Activated T-cell treated with anti-CD3 and anti-CD28 coated beads, Interleukin-2, amount 50 U/mL, for 72 hours (primary cell): ENCODE measurements around the gene DACH2. TPM values are rescaled to one million over a fixed set of nuclear protein-coding genes. Genes with fewer than 3 reads are reported as not detected.
A peak's percentile ranks its signal among the peaks of the same experiment; 100 is the strongest.

Experiments
- ATAC-seq, 2 donors: fragments of 150-1000 bp; cut with Tn5 transposase; replicated peaks in 1 of 2; 2 replicates each; pipeline ENCODE4 v1.10.0; 2021; ENCODE audit warnings: moderate library complexity in 2 of 2, mild to moderate bottlenecking in 1 of 2
- DNase-seq, 2 donors: peaks; one replicate each; pipeline ENCODE4 v3.0.0; 2021 to 2022; ENCODE audit warnings: mixed read lengths in 1 of 2
- H3K27ac Mint-ChIP-seq: one replicate; pipeline ENCODE4 v1.8.0; 2022; ENCODE audit warnings: mild to moderate bottlenecking, moderate library complexity, mixed read lengths
- H3K27me3 Mint-ChIP-seq: one replicate; pipeline ENCODE4 v1.8.0; 2022; ENCODE audit warnings: low read depth, mixed read lengths
- H3K36me3 Mint-ChIP-seq, 2 donors: one replicate each; pipeline ENCODE4 v1.8.0; 2022; ENCODE audit warnings: mixed read lengths in 2 of 2, mild to moderate bottlenecking in 1 of 2; ENCODE audit not compliant: insufficient read depth in 2 of 2
- H3K4me1 Mint-ChIP-seq: one replicate; pipeline ENCODE4 v1.8.0; 2022; ENCODE audit warnings: low read depth, mixed read lengths
- H3K4me3 Mint-ChIP-seq, 2 donors: one replicate each; pipeline ENCODE4 v1.8.0; 2022; ENCODE audit warnings: mild to moderate bottlenecking in 2 of 2, mixed read lengths in 2 of 2, moderate library complexity in 2 of 2
- H3K9me3 Mint-ChIP-seq, 2 donors: one replicate each; pipeline ENCODE4 v1.8.0; 2022; ENCODE audit warnings: mixed read lengths in 2 of 2
- total RNA-seq, 2 donors: library from RNA; stranded (reverse); gene quantifications; one replicate each; pipeline ENCODE4 v1.2.3, GENCODE V29; 2022

The DACH2 gene
- total RNA-seq, 2 donors from 2014 or later, result 0.05 TPM; not detected in 1

DNA sequence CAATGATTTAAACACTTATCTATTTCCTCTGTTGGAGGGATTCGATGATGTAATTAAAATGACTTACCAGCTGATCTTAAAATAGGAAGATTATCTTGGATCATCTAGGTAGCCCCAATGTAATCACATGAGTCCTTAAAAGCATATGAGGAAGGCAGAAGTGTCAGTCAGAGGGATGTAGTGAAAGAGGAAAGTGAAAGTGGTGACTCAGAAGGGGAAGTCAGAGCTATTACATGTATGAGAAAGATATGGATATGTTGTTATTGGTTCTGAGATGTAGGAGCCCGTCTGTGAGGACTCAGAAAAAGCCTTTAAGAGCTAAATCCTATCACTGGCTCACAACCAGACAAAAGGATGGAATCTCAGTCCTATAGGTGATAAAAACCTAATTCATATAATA lies 456.4 kb downstream of the DACH2 start:
- H3K4me1 Mint-ChIP-seq, result no peaks in the 10 kb centered on the region
- H3K36me3 Mint-ChIP-seq, result no peaks in the 10 kb centered on the region
- no peak overlapping the region for H3K27ac Mint-ChIP-seq
- DNase-seq (no peak), ATAC-seq (peak in 1 of 2 donors; percentile 54)
- H3K27me3 Mint-ChIP-seq, result peaks cover 12% of the 10 kb centered on the region
- no peak overlapping the region for H3K4me3 Mint-ChIP-seq
- peaks cover 2 to 5% of the 10 kb centered on the region in 2 donors for H3K9me3 Mint-ChIP-seq

DNA sequence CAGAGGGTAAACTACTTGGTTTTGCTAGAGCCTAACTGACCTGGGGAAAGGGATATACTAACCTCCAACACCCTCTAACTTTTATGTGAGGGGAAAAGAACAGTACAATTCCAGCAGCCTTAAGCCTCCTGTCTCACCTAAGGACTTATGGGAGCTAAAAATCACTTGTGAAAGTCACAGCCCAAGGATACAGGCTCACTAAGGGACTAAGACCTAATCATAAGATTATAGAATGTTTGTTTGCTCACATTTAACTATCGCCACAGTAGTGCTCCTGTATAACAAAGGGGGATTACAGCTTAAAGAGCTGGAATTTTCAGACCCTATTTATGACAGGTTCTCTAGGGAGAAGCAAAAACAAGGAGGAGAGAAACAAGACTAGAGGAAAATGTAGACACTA lies 548.7 kb downstream of the DACH2 start:
- Mint-ChIP-seq H3K36me3 (no peaks in the 10 kb centered on the region), H3K4me3 (no peak overlapping the region), H3K4me1 (no peaks in the 10 kb centered on the region), H3K27ac (no peak overlapping the region), H3K27me3 (peaks cover 9% of the 10 kb centered on the region), H3K9me3 (peaks cover 1 to 3% of the 10 kb centered on the region in 2 donors)
- ATAC-seq, result no peak
- no peak for DNase-seq

DNA sequence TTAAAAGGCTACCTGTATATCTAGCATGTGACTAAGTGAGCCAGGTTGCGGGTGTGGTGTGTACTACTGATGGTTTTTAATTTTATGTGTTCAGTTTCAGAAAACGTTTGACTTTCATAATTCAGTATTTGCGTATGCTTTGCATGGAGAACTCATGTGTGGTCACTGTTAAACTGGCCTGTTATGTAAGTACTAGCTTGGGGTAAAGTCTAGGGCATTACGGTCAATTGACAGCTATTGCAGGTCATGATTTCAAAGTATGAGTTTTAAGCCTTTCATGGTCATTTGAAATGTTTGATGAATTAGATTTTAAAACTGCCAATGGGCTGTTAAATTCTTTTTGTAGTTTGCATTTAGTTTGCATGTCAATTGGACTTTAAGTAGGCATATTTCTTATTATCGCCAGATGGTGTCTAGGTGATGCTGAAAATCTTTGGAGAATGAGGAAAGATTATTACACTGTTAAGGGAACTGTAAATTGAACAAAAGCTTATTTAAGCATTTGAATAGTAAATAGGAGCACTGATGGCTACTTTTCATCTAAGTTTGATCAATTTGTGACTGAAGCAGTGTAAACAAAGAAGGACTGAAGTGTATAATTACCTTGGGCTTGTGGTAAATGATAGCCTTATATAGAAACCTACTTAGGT lies 563.4 kb downstream of the DACH2 start:
- ATAC-seq (no peak), DNase-seq (no peak)
- Mint-ChIP-seq H3K36me3 (no peaks in the 10 kb centered on the region), H3K9me3 (peaks cover 0 to 2% of the 10 kb centered on the region in 2 donors), H3K27me3 (no peaks in the 10 kb centered on the region), H3K4me1 (no peaks in the 10 kb centered on the region), H3K4me3 (no peak overlapping the region), H3K27ac (no peak overlapping the region)

DNA sequence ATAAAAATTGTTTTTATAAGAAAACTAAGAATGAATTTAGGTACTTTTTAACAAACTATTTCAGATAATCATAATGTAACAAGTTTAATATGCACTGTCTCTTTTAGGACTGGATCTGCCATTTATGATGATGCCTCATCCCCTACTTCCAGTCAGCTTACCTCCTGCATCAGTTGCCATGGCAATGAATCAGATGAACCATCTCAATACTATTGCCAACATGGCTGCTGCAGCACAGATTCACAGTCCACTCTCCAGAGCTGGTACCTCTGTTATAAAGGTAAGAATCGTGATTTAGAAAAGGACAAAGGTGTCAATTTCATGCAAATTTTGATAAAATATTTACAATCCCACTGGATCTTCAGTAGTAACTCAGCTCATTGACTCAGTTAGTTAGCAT lies 566.2 kb downstream of the DACH2 start:
- Mint-ChIP-seq H3K36me3 (no peaks in the 10 kb centered on the region), H3K4me3 (no peak overlapping the region), H3K27ac (no peak overlapping the region)

DNA sequence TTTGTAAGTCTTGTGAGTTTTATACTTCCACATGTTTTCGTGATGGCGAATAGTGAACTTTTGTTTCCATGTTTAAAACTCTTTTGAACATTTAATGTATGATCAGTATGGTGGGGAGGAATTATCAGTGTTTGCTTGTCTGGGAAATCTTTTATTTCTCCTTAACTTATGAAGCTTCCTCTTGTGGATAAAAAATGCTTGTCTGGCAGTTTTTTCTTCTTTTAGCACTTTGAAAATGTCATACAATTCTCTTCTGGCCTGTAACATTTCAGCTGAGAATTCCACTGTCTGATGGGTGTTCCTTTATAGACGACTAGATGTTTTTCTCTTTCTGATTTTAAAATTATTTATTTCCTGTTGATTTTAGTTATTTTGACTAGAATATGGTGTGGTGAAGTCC lies 576.0 kb downstream of the DACH2 start:
- H3K27me3 Mint-ChIP-seq, result peaks cover 14% of the 10 kb centered on the region
- no peaks in the 10 kb centered on the region for H3K9me3 Mint-ChIP-seq
- no peak for ATAC-seq
- DNase-seq, result no peak
- H3K36me3 Mint-ChIP-seq, result no peaks in the 10 kb centered on the region
- no peaks in the 10 kb centered on the region for H3K4me1 Mint-ChIP-seq
- H3K27ac Mint-ChIP-seq, result no peak overlapping the region
- H3K4me3 Mint-ChIP-seq, result no peak overlapping the region

More for the DNA sequence above, 566.2 kb downstream of the DACH2 start:
- peaks cover 0 to 2% of the 10 kb centered on the region in 2 donors for H3K9me3 Mint-ChIP-seq
- no peak for DNase-seq
- H3K4me1 Mint-ChIP-seq, result no peaks in the 10 kb centered on the region
- no peaks in the 10 kb centered on the region for H3K27me3 Mint-ChIP-seq
- no peak for ATAC-seq

DNA sequence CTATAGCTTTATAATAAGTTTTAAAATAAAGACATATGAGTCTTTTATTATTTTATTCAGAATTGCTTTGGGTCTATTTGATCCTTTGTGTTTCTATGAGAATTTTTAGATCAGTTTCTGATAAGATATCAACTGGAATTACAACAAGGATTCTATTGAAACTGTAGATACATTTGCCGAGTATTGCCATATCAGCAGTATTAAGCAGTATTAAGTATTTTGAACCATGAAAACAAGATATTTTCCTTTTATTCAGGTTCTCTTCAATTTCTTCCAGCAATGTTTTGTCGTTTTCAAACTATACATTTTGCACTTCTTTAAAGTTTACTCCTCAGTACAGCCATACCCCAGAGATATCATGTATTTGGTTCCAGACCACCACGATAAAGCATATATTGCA lies 598.8 kb downstream of the DACH2 start:
- H3K9me3 Mint-ChIP-seq, result peaks cover 0 to 2% of the 10 kb centered on the region in 2 donors
- no peaks in the 10 kb centered on the region for H3K36me3 Mint-ChIP-seq
- no peak overlapping the region for H3K4me3 Mint-ChIP-seq
- ATAC-seq, result no peak
- H3K4me1 Mint-ChIP-seq, result no peaks in the 10 kb centered on the region
- no peak for DNase-seq
- no peaks in the 10 kb centered on the region for H3K27me3 Mint-ChIP-seq
- no peak overlapping the region for H3K27ac Mint-ChIP-seq

DNA sequence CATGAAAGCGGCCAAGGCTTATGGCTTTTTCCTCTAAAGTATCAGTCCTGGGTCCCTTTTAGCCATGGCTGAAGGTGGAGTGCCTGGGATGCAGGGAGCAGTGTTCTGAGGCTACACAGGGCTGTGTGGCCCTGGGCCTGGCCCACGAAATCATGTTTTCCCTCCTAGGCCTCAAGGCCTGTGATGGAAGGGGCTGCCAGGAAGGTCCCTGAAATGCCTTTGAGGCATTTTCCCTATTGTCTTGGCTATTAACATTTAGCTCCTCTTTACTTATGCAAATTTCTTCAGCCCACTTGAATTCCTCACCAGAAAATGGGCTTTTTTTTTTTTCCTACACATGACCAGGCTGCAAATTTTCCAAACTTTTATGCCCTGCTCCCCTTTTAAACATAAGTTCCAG lies 657.0 kb downstream of the DACH2 start:
- ATAC-seq (no peak), DNase-seq (no peak)
- Mint-ChIP-seq H3K4me1 (no peaks in the 10 kb centered on the region), H3K27ac (no peak overlapping the region), H3K4me3 (no peak overlapping the region), H3K9me3 (peaks cover 1 to 4% of the 10 kb centered on the region in 2 donors), H3K27me3 (no peaks in the 10 kb centered on the region), H3K36me3 (peaks cover 0 to 2% of the 10 kb centered on the region in 2 donors)

DNA sequence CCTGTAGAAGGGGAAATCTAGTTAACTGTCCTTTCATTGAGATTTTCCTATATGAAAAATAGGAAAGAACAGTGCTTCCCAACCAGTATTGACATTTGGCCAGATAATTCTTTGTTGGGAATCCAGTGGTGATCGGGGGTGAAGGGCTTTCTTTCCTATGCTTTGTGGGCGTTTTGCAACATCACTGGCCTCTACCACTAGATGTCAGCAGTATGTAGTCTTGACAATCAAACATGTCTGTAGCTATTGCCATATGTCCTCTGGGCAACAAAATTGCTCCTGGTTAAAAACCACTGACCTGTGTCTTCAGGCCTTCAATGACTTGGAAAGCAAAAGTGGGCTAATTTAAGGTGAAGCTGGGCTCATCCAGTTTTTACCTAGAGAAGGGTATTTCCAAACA lies 658.5 kb downstream of the DACH2 start:
- Mint-ChIP-seq H3K9me3 (peaks cover 1 to 4% of the 10 kb centered on the region in 2 donors), H3K4me1 (no peaks in the 10 kb centered on the region), H3K27me3 (no peaks in the 10 kb centered on the region), H3K36me3 (peaks cover 0 to 2% of the 10 kb centered on the region in 2 donors), H3K27ac (no peak overlapping the region), H3K4me3 (no peak overlapping the region)
- no peak for ATAC-seq
- DNase-seq, result no peak

DNA sequence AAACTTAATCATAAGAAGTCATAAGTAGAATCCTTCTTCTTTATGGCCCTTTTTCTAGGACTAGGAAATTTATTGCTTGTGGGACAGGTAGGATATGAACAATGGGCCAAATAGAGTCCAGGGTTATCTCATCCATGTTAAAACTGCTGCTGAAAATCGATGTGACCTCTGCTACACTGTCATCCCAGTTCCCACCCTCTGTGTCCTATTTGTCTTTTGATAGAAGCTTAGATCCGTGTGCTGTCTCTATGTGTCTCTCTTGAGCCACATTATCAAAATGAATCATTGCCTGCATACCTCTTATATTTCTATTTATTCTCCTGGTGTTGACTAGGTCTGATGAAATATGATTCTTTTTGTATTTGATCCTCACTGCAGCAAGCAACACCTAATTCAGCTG lies 661.4 kb downstream of the DACH2 start:
- Mint-ChIP-seq H3K9me3 (peaks cover 1 to 4% of the 10 kb centered on the region in 2 donors), H3K27me3 (no peaks in the 10 kb centered on the region), H3K4me1 (no peaks in the 10 kb centered on the region), H3K4me3 (no peak overlapping the region), H3K27ac (no peak overlapping the region), H3K36me3 (peaks cover 0 to 2% of the 10 kb centered on the region in 2 donors)
- DNase-seq (no peak), ATAC-seq (no peak)

DNA sequence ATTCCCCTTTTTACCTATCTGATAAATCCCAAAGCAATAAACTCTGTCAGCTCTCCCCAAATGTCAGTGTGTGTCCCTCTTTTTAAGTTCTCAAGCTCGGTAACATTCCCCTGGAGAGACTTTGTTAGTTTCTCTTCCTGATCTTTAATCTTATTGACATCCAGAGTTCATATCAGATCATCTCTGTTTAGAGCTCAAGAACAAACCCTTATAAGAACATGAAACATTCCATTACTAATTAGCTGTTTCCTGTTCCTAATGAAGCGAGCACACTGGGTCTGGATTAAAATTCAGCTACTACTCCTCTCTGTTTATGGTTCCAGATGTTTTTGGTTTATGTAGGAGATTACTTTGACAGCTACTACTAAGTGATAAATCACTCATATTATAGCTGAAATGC lies 681.5 kb downstream of the DACH2 start:
- no peak for ATAC-seq
- peaks cover 0 to 2% of the 10 kb centered on the region in 2 donors for H3K9me3 Mint-ChIP-seq

DNA sequence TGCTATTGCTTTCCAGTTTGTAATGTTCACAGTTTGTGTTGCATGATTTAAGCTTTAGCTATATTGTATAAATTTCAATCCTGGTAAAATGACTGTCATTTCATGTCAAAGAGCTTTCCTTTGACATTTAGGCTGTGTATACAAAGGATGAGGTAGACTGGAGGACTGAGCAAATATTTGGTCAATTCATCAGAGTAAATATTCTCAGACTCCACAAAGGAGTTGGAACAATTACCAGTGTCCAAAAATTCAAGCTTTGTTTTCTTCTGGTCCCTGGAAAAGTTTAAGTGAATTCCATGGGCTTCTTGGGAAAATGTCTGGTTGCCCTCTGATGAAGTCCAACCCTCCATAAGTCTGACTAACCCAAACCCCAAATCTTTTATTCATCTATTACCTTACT lies 682.4 kb downstream of the DACH2 start:
- Mint-ChIP-seq H3K4me1 (no peaks in the 10 kb centered on the region), H3K36me3 (no peaks in the 10 kb centered on the region), H3K27ac (no peak overlapping the region), H3K9me3 (peaks cover 0 to 2% of the 10 kb centered on the region in 2 donors), H3K4me3 (no peak overlapping the region), H3K27me3 (peaks cover 5% of the 10 kb centered on the region)
- ATAC-seq (no peak), DNase-seq (no peak)

More for the DNA sequence above, 681.5 kb downstream of the DACH2 start:
- Mint-ChIP-seq H3K36me3 (no peaks in the 10 kb centered on the region), H3K27me3 (peaks cover 5% of the 10 kb centered on the region), H3K4me1 (no peaks in the 10 kb centered on the region), H3K4me3 (no peak overlapping the region), H3K27ac (no peak overlapping the region)
- no peak for DNase-seq

DNA sequence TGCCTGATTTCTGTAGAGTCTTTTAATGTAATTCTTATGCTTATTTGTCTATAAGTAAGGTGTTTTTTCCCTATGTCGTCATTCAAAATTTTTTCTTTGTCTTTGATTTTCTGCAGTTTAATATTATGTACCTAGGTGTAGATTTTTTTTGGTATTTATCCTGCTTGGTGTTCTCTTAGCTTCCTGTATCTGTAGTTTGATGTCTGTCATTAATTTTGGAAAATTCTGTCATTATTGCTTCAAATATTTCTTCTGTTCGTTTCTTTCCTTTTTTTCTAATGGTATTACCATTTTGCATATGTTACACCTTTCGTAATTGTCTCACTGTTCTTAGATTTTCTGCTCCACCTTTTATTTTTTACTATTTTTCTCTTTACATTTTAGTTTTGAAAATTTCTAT lies 696.9 kb downstream of the DACH2 start:
- H3K9me3 Mint-ChIP-seq, result no peaks in the 10 kb centered on the region
- H3K27me3 Mint-ChIP-seq, result peaks cover 6% of the 10 kb centered on the region
- H3K27ac Mint-ChIP-seq, result no peak overlapping the region
- DNase-seq (no peak), ATAC-seq (no peak)
- no peaks in the 10 kb centered on the region for H3K36me3 Mint-ChIP-seq
- no peak overlapping the region for H3K4me3 Mint-ChIP-seq
- H3K4me1 Mint-ChIP-seq, result no peaks in the 10 kb centered on the region
